Spleen (tissue), 11 donors: ENCODE results near the gene BTBD16. TPM values are rescaled to one million over a fixed set of nuclear protein-coding genes. Genes with fewer than 3 reads are reported as not detected.

Experiments used
- DNase-seq: peaks from one replicate; pipeline ENCODE4 v3.0.0-alpha.2; 2020
- H3K27ac ChIP-seq, 8 donors: fragments of 200-600 bp; sonication (generic) in 7 of 8; 1 replicate in 4 of 8; 2 replicates in 4 of 8; pipeline versions ENCODE4 v1.5.0 to v1.8.0; 2016 to 2021; ENCODE audit warnings: inconsistent platforms in 4 of 8, mild to moderate bottlenecking in 4 of 8, moderate library complexity in 1 of 8
- H3K27me3 ChIP-seq, 7 donors: fragments of 200-600 bp; sonication (generic) in 6 of 7; replicated peaks in 1 of 7; 1 replicate in 4 of 7; 2 replicates in 3 of 7; pipeline versions ENCODE4 v1.5.0 to v1.8.0; 2016 to 2021; ENCODE audit warnings: inconsistent platforms in 3 of 7, mild to moderate bottlenecking in 1 of 7
- H3K36me3 ChIP-seq, 6 donors: fragments of 200-600 bp; sonication (generic) in 5 of 6; 1 replicate in 4 of 6; 2 replicates in 2 of 6; pipeline versions ENCODE4 v1.5.0 to v1.8.0; 2016 to 2021; ENCODE audit warnings: inconsistent platforms in 2 of 6
- H3K4me1 ChIP-seq, 6 donors: fragments of 200-600 bp; sonication (generic) in 5 of 6; 1 replicate in 3 of 6; 2 replicates in 3 of 6; pipeline versions ENCODE4 v1.5.0 to v1.8.0; 2016 to 2021; ENCODE audit warnings: inconsistent platforms in 3 of 6
- H3K4me3 ChIP-seq, 8 donors: fragments of 200-600 bp; sonication (generic) in 7 of 8; 1 replicate in 4 of 8; 2 replicates in 4 of 8; pipeline versions ENCODE4 v1.5.0 to v1.8.0; 2016 to 2021; ENCODE audit warnings: inconsistent platforms in 4 of 8, mild to moderate bottlenecking in 4 of 8, moderate library complexity in 2 of 8
- H3K9me3 ChIP-seq, 8 donors: fragments of 200-600 bp; sonication (generic) in 7 of 8; 1 replicate in 4 of 8; 2 replicates in 4 of 8; pipeline versions ENCODE4 v1.5.0 to v1.8.0; 2016 to 2021; ENCODE audit warnings: inconsistent platforms in 4 of 8
- CTCF ChIP-seq, 11 experiments: fragments of 200-600 bp in 7 of 11; fragments of 450-650 bp in 4 of 11; sonication (generic) in 4 of 11; IDR thresholded peaks in 8 of 11; conservative IDR thresholded peaks in 3 of 11; 1 replicate in 7 of 11; 2 replicates in 4 of 11; pipeline versions ENCODE4 v1.4.0 to v1.8.0; 2016 to 2021; ENCODE audit warnings: antibody characterized with exemption in 11 of 11, inconsistent platforms in 4 of 11, mild to moderate bottlenecking in 1 of 11
- POLR2A ChIP-seq, 3 donors: fragments of 450-650 bp; IDR thresholded peaks; one replicate each; pipeline ENCODE4 v1.5.1; 2017; ENCODE audit warnings: antibody characterized with exemption in 3 of 3, mild to moderate bottlenecking in 1 of 3
- POLR2AphosphoS5 ChIP-seq, 3 donors: sonication (generic); formaldehyde crosslinking; IDR thresholded peaks; one replicate each; pipeline ENCODE4 v1.5.1; 2017; ENCODE audit warnings: antibody characterized with exemption in 3 of 3
- WGBS, 5 donors: extraction: QIAGEN DNeasy Blood & Tissue Kit in 3 of 5; methylation state at CpG; one replicate each; pipeline versions ENCODE4 v1.1.5 to v1.1.7; 2013 to 2018; 5-methylcytosine and 5-hydroxymethylcytosine counted together
- intact Hi-C: fragments of 100-400 bp; cut with DNase I; formaldehyde crosslinking; loops from one replicate; pipeline ENCODE4 v1.15.0; 2023; ENCODE audit warnings: low total_unique reads
- polyA plus RNA-seq, 3 donors: library from polyadenylated mRNA; stranded (reverse); fragments of 200-250 nt; gene quantifications; one replicate each; pipeline ENCODE4 v1.2.1, GENCODE V29; 2013
- total RNA-seq, 7 donors: library from RNA; depleted of rRNA in 3 of 7; stranded (reverse); fragments of >200 nt in 3 of 7; fragmentation: NEBNext Ultra II Directional in 4 of 7; extraction: Animal tissue kit (Norgen Biotek cat#: 25700) in 4 of 7; gene quantifications; one replicate each; pipeline versions ENCODE4 v1.1.0 to v1.2.1, GENCODE V29; 2016 to 2021
- donor health status: healthy with polysubstance abuse.
- donor health status: DM: no; HTN: no; CAD: no; lungs with moderate emphysema.
- donor health status: DM: no; HTN: no; CAD: no.
- donor health status: Bipolar disorder and iron deficiency.
- donor health status: healthy.
- donor health status: DM: no; HTN: no; CAD: no.
- donor health status: DM: yes; HTN: yes; CAD: no.

Gene BTBD16
- total and polyA plus RNA-seq, 10 donors = 0.04 to 0.10 TPM; not detected in 8

GRCh38 chr10:122282253-122282671 is 11.2 kb downstream of the BTBD16 start:
- H3K27ac ChIP-seq = no peak overlapping the region
- no peak for DNase-seq
- TF ChIP-seq POLR2A (IDR thresholded peaks at IDR 0.05) (no peak), POLR2AphosphoS5 (IDR thresholded peaks at IDR 0.05) (peak in 1 of 3 donors; percentile 46)

GRCh38 chr10:122282909-122283308 is 11.8 kb downstream of the BTBD16 start:
- Histone ChIP-seq H3K4me1 (no peaks in the 10 kb centered on the region), H3K36me3 (no peaks in the 10 kb centered on the region), H3K9me3 (no peaks in the 10 kb centered on the region), H3K27ac (no peak overlapping the region), H3K27me3 (peaks cover 0 to 12% (median 0%) of the 10 kb centered on the region in 7 donors), H3K4me3 (no peak overlapping the region)
- TF ChIP-seq POLR2AphosphoS5 (IDR thresholded peaks at IDR 0.05) (no peak), CTCF (IDR thresholded peaks at IDR 0.05 in 8 of 11, conservative IDR thresholded peaks at IDR 0.05 in 3 of 11) (no peak), POLR2A (IDR thresholded peaks at IDR 0.05) (no peak)
- intact Hi-C loops = no loop called here
- no peak for DNase-seq
- 61 to 67% (median 63%) methylated on average over 7 of the region's 7 CpGs for WGBS, 5 donors

More at GRCh38 chr10:122282253-122282671, 11.2 kb downstream of the BTBD16 start:
- Histone ChIP-seq H3K9me3 (no peaks in the 10 kb centered on the region), H3K4me1 (no peaks in the 10 kb centered on the region), H3K4me3 (no peak overlapping the region), H3K36me3 (no peaks in the 10 kb centered on the region), H3K27me3 (peaks cover 0 to 12% (median 0%) of the 10 kb centered on the region in 7 donors)
- intact Hi-C loops = no loop called here
- WGBS, 5 donors = 56 to 76% (median 66%) methylated on average over 9 of the region's 9 CpGs

- WGBS, 5 donors = 69 to 85% (median 76%) methylated on average over 17 of the region's 17 CpGs
- Histone ChIP-seq H3K4me3 (no peak overlapping the region), H3K27me3 (peaks cover 0 to 25% (median 0%) of the 10 kb centered on the region in 7 donors), H3K9me3 (no peaks in the 10 kb centered on the region), H3K36me3 (no peaks in the 10 kb centered on the region), H3K27ac (no peak overlapping the region), H3K4me1 (no peaks in the 10 kb centered on the region)
- TF ChIP-seq POLR2A (IDR thresholded peaks at IDR 0.05) = no peak
- no peak for TF ChIP-seq CTCF (IDR thresholded peaks at IDR 0.05 in 8 of 11, conservative IDR thresholded peaks at IDR 0.05 in 3 of 11)
- no peak for TF ChIP-seq POLR2AphosphoS5 (IDR thresholded peaks at IDR 0.05)
- intact Hi-C loops = no loop called here
- no peak for DNase-seq
Measured at GRCh38 chr10:122285506-122286444, 14.7 kb downstream of the BTBD16 start.

GRCh38 chr10:122286867-122287266 is 15.8 kb downstream of the BTBD16 start:
- no peak for DNase-seq
- H3K4me1 ChIP-seq = no peaks in the 10 kb centered on the region
- intact Hi-C loops = no loop called here
- TF ChIP-seq POLR2A (IDR thresholded peaks at IDR 0.05) = no peak
- no peak for TF ChIP-seq POLR2AphosphoS5 (IDR thresholded peaks at IDR 0.05)
- TF ChIP-seq CTCF (IDR thresholded peaks at IDR 0.05 in 8 of 11, conservative IDR thresholded peaks at IDR 0.05 in 3 of 11) = no peak
- no peaks in the 10 kb centered on the region for H3K36me3 ChIP-seq
- H3K4me3 ChIP-seq = no peak overlapping the region
- H3K27me3 ChIP-seq = peaks cover 0 to 22% (median 0%) of the 10 kb centered on the region in 7 donors
- 48 to 80% (median 78%) methylated on average over 6 to 7 of the region's 7 CpGs for WGBS, 5 donors
- no peak overlapping the region for H3K27ac ChIP-seq
- no peaks in the 10 kb centered on the region for H3K9me3 ChIP-seq
